Neural cell (in vitro differentiated cells): ENCODE measurements around the gene ADAM30. TPM values are rescaled to one million over a fixed set of nuclear protein-coding genes. Genes with fewer than 3 reads are reported as not detected.

Source experiments
- H2AFZ ChIP-seq: fragments of 200-600, 300-800 bp; sonication (generic), shearing (Covaris generic); 2 replicates; pipeline ENCODE4 v1.6.0; 2014; ENCODE audit warnings: low read depth, mild to moderate bottlenecking, antibody characterized with exemption, low read length, moderate library complexity
- H3F3A ChIP-seq: fragments of 200-600 bp; shearing (Covaris generic); 2 replicates; pipeline ENCODE4 v1.6.1; 2016; ENCODE audit warnings: mild to moderate bottlenecking, moderate library complexity, mixed read lengths, antibody characterized with exemption, low read length; ENCODE audit not compliant: insufficient read depth, poor library complexity, severe bottlenecking
- H3K27ac ChIP-seq: fragments of 200-600, 300-800 bp; sonication (generic), shearing (Covaris generic); 2 replicates; pipeline ENCODE4 v1.5.1; 2014; ENCODE audit warnings: mild to moderate bottlenecking, low read length, moderate library complexity
- H3K27me3 ChIP-seq: fragments of 300-800, 200-600 bp; sonication (generic), shearing (Covaris generic); 2 replicates; pipeline ENCODE4 v1.6.0; 2014; ENCODE audit warnings: mild to moderate bottlenecking, low read depth, low read length, moderate library complexity; ENCODE audit not compliant: insufficient read depth
- H3K36me3 ChIP-seq: fragments of 300-800, 200-600 bp; sonication (generic), shearing (Covaris generic); 2 replicates; pipeline ENCODE4 v1.5.1; 2014; ENCODE audit warnings: mild to moderate bottlenecking, antibody characterized with exemption, low read length, moderate library complexity; ENCODE audit not compliant: insufficient read depth
- H3K4me2 ChIP-seq: fragments of 300-800, 200-600 bp; sonication (generic), shearing (Covaris generic); 2 replicates; pipeline ENCODE4 v1.6.0; 2014; ENCODE audit warnings: mild to moderate bottlenecking, low read length
- H3K4me3 ChIP-seq: fragments of 300-800, 200-600 bp; sonication (generic), shearing (Covaris generic); 2 replicates; pipeline ENCODE4 v1.5.1; 2014; ENCODE audit warnings: mild to moderate bottlenecking, low read length, moderate library complexity
- H3K79me2 ChIP-seq: fragments of 200-600 bp; shearing (Covaris generic); replicated peaks from 2 replicates; pipeline ENCODE4 v1.6.0; 2014; ENCODE audit warnings: mild to moderate bottlenecking, low read length, moderate library complexity; ENCODE audit not compliant: insufficient read depth
- H3K9ac ChIP-seq: fragments of 300-800, 200-600 bp; sonication (generic), shearing (Covaris generic); 2 replicates; pipeline ENCODE4 v1.6.1; 2016; ENCODE audit warnings: mild to moderate bottlenecking, low read length, mixed read lengths
- H3K9me2 ChIP-seq: fragments of 200-600 bp; shearing (Covaris generic); 2 replicates; pipeline ENCODE4 v1.6.1; 2016; ENCODE audit warnings: mild to moderate bottlenecking, low read length, mixed read lengths; ENCODE audit not compliant: insufficient read depth
- H3K9me3 ChIP-seq: fragments of 200-600, 300-800 bp; sonication (generic), shearing (Covaris generic); 2 replicates; pipeline ENCODE4 v1.6.1; 2016; ENCODE audit warnings: mild to moderate bottlenecking, mixed run types, low read length, moderate library complexity, mixed read lengths
- H4K20me1 ChIP-seq: fragments of 200-600 bp; shearing (Covaris generic); 2 replicates; pipeline ENCODE4 v1.6.1; 2016; ENCODE audit warnings: mild to moderate bottlenecking, mixed run types; ENCODE audit not compliant: insufficient read depth
- CTCF ChIP-seq: fragments of 450-650 bp; IDR thresholded peaks from 2 replicates; pipeline ENCODE4 v1.5.1; 2014; ENCODE audit warnings: antibody characterized with exemption, mild to moderate bottlenecking, moderate library complexity; ENCODE audit not compliant: poor library complexity, severe bottlenecking
- EP300 ChIP-seq: fragments of 450-650 bp; conservative IDR thresholded peaks from 2 replicates; pipeline ENCODE4 v1.6.1; 2014; ENCODE audit warnings: antibody characterized with exemption, mild to moderate bottlenecking, moderate library complexity; ENCODE audit not compliant: poor library complexity, severe bottlenecking
- MXI1 ChIP-seq: fragments of 450-650 bp; conservative IDR thresholded peaks from 2 replicates; pipeline ENCODE4 v1.6.1; 2014; ENCODE audit warnings: antibody characterized with exemption, mild to moderate bottlenecking; ENCODE audit not compliant: poor library complexity, severe bottlenecking
- POLR2AphosphoS5 ChIP-seq: IDR thresholded peaks from 2 replicates; pipeline ENCODE4 v1.6.1; 2012
- REST ChIP-seq: IDR thresholded peaks from 2 replicates; pipeline ENCODE4 v1.6.1; 2012; ENCODE audit warnings: borderline replicate concordance
- SMC3 ChIP-seq: fragments of 450-650 bp; conservative IDR thresholded peaks from 2 replicates; pipeline ENCODE4 v1.6.1; 2014; ENCODE audit warnings: antibody characterized with exemption, mild to moderate bottlenecking, moderate library complexity; ENCODE audit not compliant: poor library complexity
- TAF1 ChIP-seq: IDR thresholded peaks from 2 replicates; pipeline ENCODE4 v1.6.1; 2012; ENCODE audit warnings: low read depth
- polyA plus RNA-seq: library from polyadenylated mRNA; depleted of rRNA; stranded (reverse); fragments of >200 nt; gene quantifications from 2 replicates; pipeline ENCODE4 v1.2.3, GENCODE V29; 2014

The ADAM30 gene
- polyA plus RNA-seq, 1 donor from 2014 or later: not detected

GRCh38 chr1:119888476-119888875, 7.8 kb downstream of the ADAM30 start:
- H4K20me1 ChIP-seq: no peaks in the 10 kb centered on the region
- H3K79me2 ChIP-seq: no peaks in the 10 kb centered on the region
- no peak overlapping the region for H3K27ac ChIP-seq
- H3F3A ChIP-seq: no peaks in the 10 kb centered on the region
- no peaks in the 10 kb centered on the region for H3K27me3 ChIP-seq
- no peak overlapping the region for H3K4me3 ChIP-seq
- H3K36me3 ChIP-seq: no peaks in the 10 kb centered on the region
- TF ChIP-seq MXI1: no peak
- no peak for TF ChIP-seq TAF1
- no peak for TF ChIP-seq EP300
- H3K9me2 ChIP-seq: no peaks in the 10 kb centered on the region
- peaks cover 5% of the 10 kb centered on the region for H3K9me3 ChIP-seq
- no peak overlapping the region for H3K4me2 ChIP-seq
- H2AFZ ChIP-seq: no peak overlapping the region
- no peak overlapping the region for H3K9ac ChIP-seq

GRCh38 chr1:119887427-119887826, 8.9 kb downstream of the ADAM30 start:
- H3K4me2 ChIP-seq: no peak overlapping the region
- no peaks in the 10 kb centered on the region for H3K79me2 ChIP-seq
- no peaks in the 10 kb centered on the region for H3K9me2 ChIP-seq
- H3K27ac ChIP-seq: no peak overlapping the region
- no peaks in the 10 kb centered on the region for H3K36me3 ChIP-seq
- peaks cover 5% of the 10 kb centered on the region for H3K9me3 ChIP-seq
- no peaks in the 10 kb centered on the region for H4K20me1 ChIP-seq
- TF ChIP-seq MXI1 (no peak), SMC3 (no peak), REST (no peak), TAF1 (no peak)
- no peak overlapping the region for H3K9ac ChIP-seq
- no peaks in the 10 kb centered on the region for H3K27me3 ChIP-seq
- H3F3A ChIP-seq: no peaks in the 10 kb centered on the region
- H2AFZ ChIP-seq: no peak overlapping the region
- no peak overlapping the region for H3K4me3 ChIP-seq

- H4K20me1 ChIP-seq: no peaks in the 10 kb centered on the region
- H3K27me3 ChIP-seq: no peaks in the 10 kb centered on the region
- no peak overlapping the region for H2AFZ ChIP-seq
- no peak overlapping the region for H3K27ac ChIP-seq
- no peak overlapping the region for H3K4me2 ChIP-seq
- H3K79me2 ChIP-seq: no peaks in the 10 kb centered on the region
- no peaks in the 10 kb centered on the region for H3K9me2 ChIP-seq
- H3K4me3 ChIP-seq: no peak overlapping the region
- H3K9ac ChIP-seq: no peak overlapping the region
- H3K9me3 ChIP-seq: peaks cover 5% of the 10 kb centered on the region
- no peaks in the 10 kb centered on the region for H3F3A ChIP-seq
- H3K36me3 ChIP-seq: no peaks in the 10 kb centered on the region
- TF ChIP-seq REST (no peak), POLR2AphosphoS5 (no peak), CTCF (peak; percentile 14)
Observed at GRCh38 chr1:119885903-119886783, 10.2 kb downstream of the ADAM30 start.
